H9 (cell line): ENCODE results near the gene AP3D1. TPM values are rescaled to one million over a fixed set of nuclear protein-coding genes. Genes with fewer than 3 reads are reported as not detected.

Experiments used
- DNase-seq: peaks from one replicate; pipeline ENCODE4 v3.0.0-alpha.2; 2017
- H2AFZ ChIP-seq: one replicate; pipeline ENCODE4 v1.6.1; 2013; ENCODE audit warnings: mild to moderate bottlenecking, low read length, control low read depth, moderate library complexity
- H2AK5ac ChIP-seq: 2 replicates; pipeline ENCODE4 v1.6.1; 2013; ENCODE audit warnings: low read length, control low read depth, mixed read lengths; ENCODE audit not compliant: insufficient read length
- H2BK120ac ChIP-seq: one replicate; pipeline ENCODE4 v1.6.1; 2013; ENCODE audit warnings: low read depth, mild to moderate bottlenecking, low read length, control low read depth, inconsistent platforms; ENCODE audit not compliant: poor library complexity, severe bottlenecking
- H2BK12ac ChIP-seq: 2 replicates; pipeline ENCODE4 v1.6.1; 2013; ENCODE audit warnings: low read length, control low read depth, mixed read lengths, low read depth; ENCODE audit not compliant: insufficient read length
- H2BK15ac ChIP-seq: 2 replicates; pipeline ENCODE4 v1.6.1; 2013; ENCODE audit warnings: low read depth, low read length, control low read depth
- H2BK20ac ChIP-seq: one replicate; pipeline ENCODE4 v1.6.1; 2013; ENCODE audit warnings: low read depth, mild to moderate bottlenecking, low read length, control low read depth, inconsistent platforms; ENCODE audit not compliant: poor library complexity, severe bottlenecking
- H2BK5ac ChIP-seq: 2 replicates; pipeline ENCODE4 v1.6.1; 2013; ENCODE audit warnings: low read length, control low read depth, mixed read lengths; ENCODE audit not compliant: insufficient read length
- H3K14ac ChIP-seq: 2 replicates; pipeline ENCODE4 v1.6.1; 2013; ENCODE audit warnings: low read length, control low read depth; ENCODE audit not compliant: insufficient read depth
- H3K18ac ChIP-seq: 2 replicates; pipeline ENCODE4 v1.6.1; 2013; ENCODE audit warnings: low read depth, mild to moderate bottlenecking, mixed read lengths, low read length, control low read depth; ENCODE audit not compliant: insufficient read length
- H3K23ac ChIP-seq: 2 replicates; pipeline ENCODE4 v1.6.1; 2013; ENCODE audit warnings: low read length, control low read depth, mixed read lengths, low read depth; ENCODE audit not compliant: insufficient read length
- H3K23me2 ChIP-seq: 2 replicates; pipeline ENCODE4 v1.6.1; 2013; ENCODE audit warnings: low read depth, mild to moderate bottlenecking, mixed read lengths, low read length, control low read depth; ENCODE audit not compliant: insufficient read length, poor library complexity, severe bottlenecking
- H3K27ac ChIP-seq: 2 replicates; pipeline ENCODE4 v1.5.1; 2013; ENCODE audit warnings: low read length, control low read depth, mixed read lengths, low read depth; ENCODE audit not compliant: insufficient read length
- H3K27me3 ChIP-seq: 2 replicates; pipeline ENCODE4 v1.6.1; 2013; ENCODE audit warnings: low read length, control low read depth, inconsistent platforms; ENCODE audit not compliant: insufficient read depth
- H3K4ac ChIP-seq: 2 replicates; pipeline ENCODE4 v1.6.1; 2013; ENCODE audit warnings: low read depth, mild to moderate bottlenecking, control low read depth, inconsistent platforms, low read length, moderate library complexity
- H3K4me1 ChIP-seq: 2 replicates; pipeline ENCODE4 v1.6.1; 2013; ENCODE audit warnings: low read length, control low read depth, inconsistent platforms; ENCODE audit not compliant: insufficient read depth
- H3K4me2 ChIP-seq: 2 replicates; pipeline ENCODE4 v1.6.1; 2013; ENCODE audit warnings: low read length, control low read depth, mixed read lengths; ENCODE audit not compliant: insufficient read length, insufficient read depth
- H3K56ac ChIP-seq: 2 replicates; pipeline ENCODE4 v1.6.1; 2013; ENCODE audit warnings: low read depth, mild to moderate bottlenecking, mixed read lengths, low read length, control low read depth; ENCODE audit not compliant: insufficient read length
- H3K79me1 ChIP-seq: 2 replicates; pipeline ENCODE4 v1.6.1; 2013; ENCODE audit warnings: low read depth, mild to moderate bottlenecking, moderate library complexity, low read length, control low read depth, inconsistent platforms; ENCODE audit not compliant: insufficient read depth, poor library complexity, severe bottlenecking
- H3K79me2 ChIP-seq: 2 replicates; pipeline ENCODE4 v1.6.1; 2013; ENCODE audit warnings: low read length, control low read depth, inconsistent platforms; ENCODE audit not compliant: insufficient read depth
- H3K9ac ChIP-seq: 2 replicates; pipeline ENCODE4 v1.6.1; 2013; ENCODE audit warnings: low read length, control low read depth, mixed read lengths; ENCODE audit not compliant: insufficient read length; ENCODE audit errors: extremely low read depth
- H3K9me3 ChIP-seq: one replicate; pipeline ENCODE4 v1.6.1; 2013; ENCODE audit warnings: low read depth, low read length, inconsistent platforms; ENCODE audit not compliant: control insufficient read depth
- H3T11ph ChIP-seq: one replicate; pipeline ENCODE4 v1.6.1; 2013; ENCODE audit warnings: mild to moderate bottlenecking, low read length, control low read depth, inconsistent platforms
- H4K20me1 ChIP-seq: one replicate; pipeline ENCODE4 v1.6.1; 2013; ENCODE audit not compliant: control insufficient read depth, insufficient read length, insufficient read depth
- H4K5ac ChIP-seq: 2 replicates; pipeline ENCODE4 v1.6.1; 2013; ENCODE audit warnings: low read depth, mild to moderate bottlenecking, mixed read lengths, low read length, control low read depth; ENCODE audit not compliant: insufficient read length
- H4K8ac ChIP-seq: replicated peaks from 2 replicates; pipeline ENCODE4 v1.6.1; 2013; ENCODE audit warnings: low read length, control low read depth, mixed read lengths, low read depth; ENCODE audit not compliant: insufficient read length
- H4K91ac ChIP-seq: 2 replicates; pipeline ENCODE4 v1.6.1; 2013; ENCODE audit warnings: low read depth, mild to moderate bottlenecking, moderate library complexity, mixed read lengths, low read length, control low read depth; ENCODE audit not compliant: insufficient read length
- H3K27ac Mint-ChIP-seq, 3 experiments: 2 replicates in 2 of 3; 3 replicates in 1 of 3; pipeline ENCODE4 v1.8.0; 2020 to 2021; ENCODE audit warnings: mixed read lengths in 3 of 3, mild to moderate bottlenecking in 1 of 3, moderate library complexity in 1 of 3
- H3K27me3 Mint-ChIP-seq: 2 replicates; pipeline ENCODE4 v1.8.0; 2021; ENCODE audit warnings: low read depth, mild to moderate bottlenecking, moderate library complexity, mixed read lengths
- H3K36me3 Mint-ChIP-seq, 3 experiments: 2 replicates in 2 of 3; 3 replicates in 1 of 3; pipeline ENCODE4 v1.8.0; 2020 to 2021; ENCODE audit warnings: low read depth in 3 of 3, mixed read lengths in 3 of 3; ENCODE audit not compliant: insufficient read depth in 1 of 3
- H3K4me1 Mint-ChIP-seq, 2 experiments: 2 replicates each; pipeline ENCODE4 v1.8.0; 2020; ENCODE audit warnings: mixed read lengths in 2 of 2
- H3K4me3 Mint-ChIP-seq, 2 experiments: 2 replicates in 1 of 2; 3 replicates in 1 of 2; pipeline ENCODE4 v1.8.0; 2020 to 2021; ENCODE audit warnings: mild to moderate bottlenecking in 2 of 2, mixed read lengths in 2 of 2, moderate library complexity in 1 of 2
- H3K9me3 Mint-ChIP-seq, 2 experiments: 2 replicates in 1 of 2; 3 replicates in 1 of 2; pipeline ENCODE4 v1.8.0; 2020; ENCODE audit warnings: mild to moderate bottlenecking in 2 of 2, mixed read lengths in 2 of 2, moderate library complexity in 1 of 2
- WGBS: extraction: QIAGEN DNeasy Blood & Tissue Kit; methylation state at CpG from one replicate; pipeline ENCODE4 v1.1.7; 2013; ENCODE audit warnings: missing lambda C conversion rate, low lambda C conversion rate, mixed read lengths; ENCODE audit not compliant: insufficient read length; ENCODE audit errors: extremely low coverage; 5-methylcytosine and 5-hydroxymethylcytosine counted together
- total RNA-seq: library from RNA; stranded (reverse); gene quantifications from 2 replicates; pipeline ENCODE4 v1.2.1, GENCODE V29; 2021
- TF ChIP-seq, protein P1 (sequence below): fragments of 200-600 bp; sonication (generic); conservative IDR thresholded peaks from 3 replicates; pipeline ENCODE4 v1.8.0; 2021; ENCODE audit warnings: antibody characterized with exemption, mild to moderate bottlenecking

The AP3D1 gene
- total RNA-seq, 1 experiment from 2014 or later, result 142 TPM

DNA sequence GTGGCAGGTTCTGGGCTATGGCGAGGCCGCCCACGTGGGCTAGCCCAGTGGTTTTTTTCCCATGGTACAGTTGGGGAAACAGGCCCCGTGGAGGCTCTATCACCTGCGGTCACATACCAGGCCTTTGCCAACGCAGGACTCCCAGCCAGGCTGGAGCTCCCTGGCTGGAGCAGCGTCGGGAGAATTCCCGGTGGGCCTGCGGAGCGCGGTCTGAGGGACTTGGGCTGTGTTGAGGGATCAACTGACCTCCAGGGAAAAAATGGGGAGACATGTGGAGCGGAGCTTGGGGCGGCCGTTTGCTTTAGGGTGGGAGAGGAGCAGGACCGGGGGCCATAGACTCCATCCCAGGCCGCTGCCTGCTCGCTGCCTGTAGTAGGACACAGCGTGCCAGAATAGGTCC is 28.7 kb upstream of the AP3D1 start:
- H3K27ac Mint-ChIP-seq, result peak overlapping the region; percentile 60 to 89 (median 84); a peak in 4 of 7 replicates
- H3K9ac ChIP-seq, result no peak overlapping the region

More for the DNA sequence above, 28.7 kb upstream of the AP3D1 start:
- Histone ChIP-seq H2BK12ac (no peak overlapping the region), H3K14ac (no peak overlapping the region), H2BK20ac (no peak overlapping the region), H2AK5ac (no peak overlapping the region), H2BK15ac (no peak overlapping the region), H3K79me2 (peaks cover 6% of the 10 kb centered on the region; the same call in 1 of the 2 replicates), H3K23ac (no peak overlapping the region), H3T11ph (no peak overlapping the region), H4K20me1 (no peaks in the 10 kb centered on the region), H2BK5ac (no peak overlapping the region), H3K4me1 (no peaks in the 10 kb centered on the region), H3K4ac (no peak overlapping the region), H2BK120ac (no peak overlapping the region), H3K27me3 (no peaks in the 10 kb centered on the region), H4K91ac (no peak overlapping the region), H3K9me3 (no peaks in the 10 kb centered on the region), H4K8ac (no peak overlapping the region), H3K79me1 (peaks cover 9% of the 10 kb centered on the region), H3K4me2 (no peak overlapping the region), H3K23me2 (no peaks in the 10 kb centered on the region), H3K27ac (no peak overlapping the region), H3K18ac (no peak overlapping the region), H4K5ac (no peak overlapping the region), H2AFZ (no peak overlapping the region), H3K56ac (no peak overlapping the region)
- no peaks in the 10 kb centered on the region for H3K27me3 Mint-ChIP-seq
- 0 out of 4 replicates have a peak, but pooled peaks cover 0 to 4% of the 10 kb centered on the region in 2 experiments for H3K4me1 Mint-ChIP-seq
- peaks cover 14 to 19% (median 16%) of the 10 kb centered on the region in 3 experiments for H3K36me3 Mint-ChIP-seq
- whole genome bisulfite sequencing, result no CpG with 5 or more reads among the region's 19 CpGs
- no peaks in the 10 kb centered on the region for H3K9me3 Mint-ChIP-seq
- TF ChIP-seq, protein P1, sequence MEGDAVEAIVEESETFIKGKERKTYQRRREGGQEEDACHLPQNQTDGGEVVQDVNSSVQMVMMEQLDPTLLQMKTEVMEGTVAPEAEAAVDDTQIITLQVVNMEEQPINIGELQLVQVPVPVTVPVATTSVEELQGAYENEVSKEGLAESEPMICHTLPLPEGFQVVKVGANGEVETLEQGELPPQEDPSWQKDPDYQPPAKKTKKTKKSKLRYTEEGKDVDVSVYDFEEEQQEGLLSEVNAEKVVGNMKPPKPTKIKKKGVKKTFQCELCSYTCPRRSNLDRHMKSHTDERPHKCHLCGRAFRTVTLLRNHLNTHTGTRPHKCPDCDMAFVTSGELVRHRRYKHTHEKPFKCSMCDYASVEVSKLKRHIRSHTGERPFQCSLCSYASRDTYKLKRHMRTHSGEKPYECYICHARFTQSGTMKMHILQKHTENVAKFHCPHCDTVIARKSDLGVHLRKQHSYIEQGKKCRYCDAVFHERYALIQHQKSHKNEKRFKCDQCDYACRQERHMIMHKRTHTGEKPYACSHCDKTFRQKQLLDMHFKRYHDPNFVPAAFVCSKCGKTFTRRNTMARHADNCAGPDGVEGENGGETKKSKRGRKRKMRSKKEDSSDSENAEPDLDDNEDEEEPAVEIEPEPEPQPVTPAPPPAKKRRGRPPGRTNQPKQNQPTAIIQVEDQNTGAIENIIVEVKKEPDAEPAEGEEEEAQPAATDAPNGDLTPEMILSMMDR, result no peak
- H3K4me3 Mint-ChIP-seq, result no peak overlapping the region
- no peak for DNase-seq
